AG04450 (cell line): Measurements from ENCODE around the gene SLC39A3. TPM values are rescaled to one million over a fixed set of nuclear protein-coding genes. Genes with fewer than 3 reads are reported as not detected.

Experiments
- CTCF ChIA-PET: fragments of 300-600, 350-600 bp; formaldehyde crosslinking; extraction: SDS; loops from one replicate; lab custom pipeline; 2022; ENCODE audit warnings: antibody characterized with exemption, inconsistent platforms; lab: Charles Lee
- POLR2A ChIA-PET: fragments of 350-600 bp; formaldehyde crosslinking; extraction: SDS; loops from one replicate; lab custom pipeline; 2021; ENCODE audit warnings: antibody characterized with exemption, inconsistent platforms; lab: Yijun Ruan, JAX
- DNase-seq: peaks from one replicate; pipeline ENCODE4 v3.0.0-alpha.2; 2011; ENCODE audit warnings: low read depth, low spot score
- H3K27ac ChIP-seq: one replicate; pipeline ENCODE4 v1.5.1; 2012; ENCODE audit warnings: low read depth, low read length, control low read depth
- H3K27me3 ChIP-seq: one replicate; pipeline ENCODE4 v1.6.0; 2012; ENCODE audit warnings: low read length; ENCODE audit not compliant: control insufficient read depth, insufficient read depth
- H3K4me3 ChIP-seq: 2 replicates; pipeline ENCODE4 v1.5.1; 2011; ENCODE audit warnings: mild to moderate bottlenecking, low read depth, low read length, control low read depth
- H3K9me3 ChIP-seq: 2 replicates; pipeline ENCODE4 v1.5.1; 2012; ENCODE audit warnings: low read length; ENCODE audit not compliant: control insufficient read depth, insufficient read depth
- polyA plus RNA-seq: library from polyadenylated mRNA; depleted of rRNA; stranded (reverse); fragments of >200 nt; gene quantifications from 2 replicates; pipeline ENCODE4 v1.2.3, GENCODE V29; 2011
- TF ChIP-seq, protein P1 (sequence below): IDR thresholded peaks from 2 replicates; pipeline ENCODE4 v1.5.1; 2011; ENCODE audit warnings: low read depth, low read length, control low read depth, inconsistent platforms

Gene SLC39A3
- polyA plus RNA-seq, 1 experiment: 27.9 TPM

DNA sequence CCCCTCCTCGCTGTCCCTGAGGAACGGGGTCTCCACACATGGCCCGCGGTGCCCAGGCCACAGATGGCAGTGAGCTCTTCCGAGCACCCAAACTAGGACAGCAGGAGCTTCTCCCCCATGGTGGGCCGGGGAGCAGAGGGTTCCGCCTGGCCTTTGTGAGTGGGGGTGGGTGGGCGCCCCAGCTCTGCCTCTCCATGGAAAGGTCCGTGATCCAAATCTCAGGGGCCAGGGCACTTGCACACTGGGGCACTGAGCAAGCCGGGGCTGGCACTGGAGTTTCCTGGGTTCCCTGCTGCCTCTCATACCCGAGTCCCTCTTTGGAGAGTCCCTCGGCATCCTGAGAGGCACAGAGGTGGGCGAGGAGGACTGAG is 16.5 kb downstream of the SLC39A3 start:
- no peaks in the 10 kb centered on the region for H3K27me3 ChIP-seq
- TF ChIP-seq, protein P1, sequence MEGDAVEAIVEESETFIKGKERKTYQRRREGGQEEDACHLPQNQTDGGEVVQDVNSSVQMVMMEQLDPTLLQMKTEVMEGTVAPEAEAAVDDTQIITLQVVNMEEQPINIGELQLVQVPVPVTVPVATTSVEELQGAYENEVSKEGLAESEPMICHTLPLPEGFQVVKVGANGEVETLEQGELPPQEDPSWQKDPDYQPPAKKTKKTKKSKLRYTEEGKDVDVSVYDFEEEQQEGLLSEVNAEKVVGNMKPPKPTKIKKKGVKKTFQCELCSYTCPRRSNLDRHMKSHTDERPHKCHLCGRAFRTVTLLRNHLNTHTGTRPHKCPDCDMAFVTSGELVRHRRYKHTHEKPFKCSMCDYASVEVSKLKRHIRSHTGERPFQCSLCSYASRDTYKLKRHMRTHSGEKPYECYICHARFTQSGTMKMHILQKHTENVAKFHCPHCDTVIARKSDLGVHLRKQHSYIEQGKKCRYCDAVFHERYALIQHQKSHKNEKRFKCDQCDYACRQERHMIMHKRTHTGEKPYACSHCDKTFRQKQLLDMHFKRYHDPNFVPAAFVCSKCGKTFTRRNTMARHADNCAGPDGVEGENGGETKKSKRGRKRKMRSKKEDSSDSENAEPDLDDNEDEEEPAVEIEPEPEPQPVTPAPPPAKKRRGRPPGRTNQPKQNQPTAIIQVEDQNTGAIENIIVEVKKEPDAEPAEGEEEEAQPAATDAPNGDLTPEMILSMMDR: no peak
- H3K27ac ChIP-seq: peak overlapping the region; percentile 65
- no peak overlapping the region for H3K4me3 ChIP-seq
- H3K9me3 ChIP-seq: no peaks in the 10 kb centered on the region; the same call in 1 of the 2 replicates
- ChIA-PET CTCF (interaction anchor here (0.5 to 2.1 kb wide), 4 partner anchors 26 to 568 kb away, joined by 3 to 7 read pairs (median 5); no protein-coding TSS in a partner anchor), POLR2A (interaction anchor here (1.0 to 1.6 kb wide), 3 partner anchors 12 to 247 kb away, joined by 3 to 8 read pairs (median 3); partner anchors contain the start of gene SGTA)
- DNase-seq: no peak

DNA sequence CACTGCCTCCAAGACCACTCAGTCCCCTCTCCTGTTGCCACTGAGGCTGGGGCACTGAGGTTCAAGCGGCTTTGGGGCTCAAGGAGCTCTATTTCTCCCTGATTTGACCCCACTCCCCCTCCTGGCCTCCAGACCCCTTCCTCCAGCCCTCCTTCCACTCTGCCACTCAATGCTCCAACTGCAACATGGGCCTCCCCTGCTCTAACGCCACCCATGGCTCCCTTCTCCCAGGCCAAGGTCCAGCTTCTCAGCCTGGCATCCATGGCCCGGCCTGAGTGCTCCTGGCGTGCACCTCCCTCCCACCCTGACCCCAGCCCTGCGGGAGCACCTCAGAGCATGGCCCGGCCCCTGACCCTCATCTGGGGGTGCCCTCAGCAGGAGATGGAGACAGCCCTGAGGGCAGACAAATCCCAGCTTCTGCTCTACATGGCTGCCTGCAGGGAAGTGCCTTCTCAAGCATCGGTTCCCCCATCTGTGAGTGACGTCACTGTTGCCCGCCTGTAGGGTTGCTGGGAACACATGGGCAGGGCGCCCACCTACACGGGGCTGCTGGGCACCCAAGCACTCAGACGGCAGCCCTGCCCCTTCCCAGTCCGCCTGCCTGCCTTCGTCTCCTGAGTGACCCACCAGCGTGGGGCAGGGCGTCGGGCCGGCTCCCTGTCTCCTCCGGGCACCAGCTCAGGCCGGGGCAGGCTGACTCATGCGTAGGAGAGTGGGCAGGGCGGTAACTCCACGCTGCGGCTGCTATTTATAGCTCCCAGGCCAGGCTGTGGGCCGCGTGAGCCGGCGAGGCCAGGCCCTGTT is 17.1 kb downstream of the SLC39A3 start:
- POLR2A ChIA-PET: interaction anchor here (1.0 to 1.6 kb wide), 3 partner anchors 11 to 246 kb away, joined by 3 to 8 read pairs (median 3); partner anchors contain the start of gene SGTA

DNA sequence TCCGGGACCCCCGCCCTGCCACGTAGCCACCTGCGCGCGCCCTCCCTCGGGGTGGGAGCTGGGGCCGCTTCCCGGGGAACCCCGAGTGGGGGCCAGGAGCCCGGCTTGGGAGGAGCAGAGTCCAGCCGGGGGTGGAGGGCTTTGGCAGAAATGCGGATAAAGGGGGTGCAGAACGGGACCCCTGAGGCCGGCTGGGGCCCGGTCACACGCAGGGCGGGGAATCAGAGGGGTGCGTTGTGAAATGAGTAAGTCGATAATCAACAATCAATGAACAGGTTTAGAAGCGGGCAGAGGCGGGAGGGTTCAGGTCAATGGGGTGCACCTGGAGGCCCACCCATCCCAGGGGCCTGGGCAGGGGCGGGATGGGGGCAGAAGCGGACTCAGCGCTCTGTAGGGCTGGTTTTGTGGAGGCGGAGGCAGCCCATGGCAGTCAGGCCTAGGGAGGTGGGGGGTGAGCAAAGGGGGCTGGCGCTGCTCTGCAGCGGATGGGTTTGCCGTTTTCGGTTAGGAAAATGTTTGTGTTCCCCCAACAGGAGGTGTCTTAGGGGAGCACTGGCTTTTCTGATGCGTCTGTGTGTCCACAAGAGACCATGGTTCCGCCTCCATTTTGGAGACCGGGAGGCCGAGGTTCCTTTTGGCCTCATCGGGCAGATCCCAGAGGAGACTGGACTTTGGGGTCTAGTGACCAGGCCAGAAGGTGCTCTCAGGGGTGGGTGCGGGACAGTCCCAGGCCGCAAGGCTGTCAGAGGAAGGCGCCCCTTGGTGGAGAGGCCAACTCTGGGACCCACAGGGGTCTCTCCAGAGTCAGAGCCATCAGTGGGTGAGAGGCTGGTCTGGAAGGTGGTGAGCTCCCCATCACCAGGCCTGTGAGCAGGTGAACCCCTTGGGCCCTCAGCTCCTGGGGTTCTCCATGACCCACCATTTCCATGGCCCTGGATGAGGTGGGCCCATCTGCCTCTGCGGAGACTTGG is 18.0 kb downstream of the SLC39A3 start:
- CTCF ChIA-PET: interaction anchor here (1.1 to 2.1 kb wide), 2 partner anchors 27 to 73 kb away, joined by 6 to 7 read pairs; no protein-coding TSS in a partner anchor
- no peak for DNase-seq

More for the DNA sequence above, 17.1 kb downstream of the SLC39A3 start:
- Histone ChIP-seq H3K4me3 (no peak overlapping the region), H3K27me3 (no peaks in the 10 kb centered on the region), H3K27ac (peak overlapping the region; percentile 65), H3K9me3 (peaks cover under 1% of the 10 kb centered on the region; the same call in 1 of the 2 replicates)
- DNase-seq: no peak
- CTCF ChIA-PET: interaction anchor here (0.7 to 2.1 kb wide), 3 partner anchors 26 to 74 kb away, joined by 3 to 7 read pairs (median 6); no protein-coding TSS in a partner anchor
- TF ChIP-seq, protein P1: no peak

DNA sequence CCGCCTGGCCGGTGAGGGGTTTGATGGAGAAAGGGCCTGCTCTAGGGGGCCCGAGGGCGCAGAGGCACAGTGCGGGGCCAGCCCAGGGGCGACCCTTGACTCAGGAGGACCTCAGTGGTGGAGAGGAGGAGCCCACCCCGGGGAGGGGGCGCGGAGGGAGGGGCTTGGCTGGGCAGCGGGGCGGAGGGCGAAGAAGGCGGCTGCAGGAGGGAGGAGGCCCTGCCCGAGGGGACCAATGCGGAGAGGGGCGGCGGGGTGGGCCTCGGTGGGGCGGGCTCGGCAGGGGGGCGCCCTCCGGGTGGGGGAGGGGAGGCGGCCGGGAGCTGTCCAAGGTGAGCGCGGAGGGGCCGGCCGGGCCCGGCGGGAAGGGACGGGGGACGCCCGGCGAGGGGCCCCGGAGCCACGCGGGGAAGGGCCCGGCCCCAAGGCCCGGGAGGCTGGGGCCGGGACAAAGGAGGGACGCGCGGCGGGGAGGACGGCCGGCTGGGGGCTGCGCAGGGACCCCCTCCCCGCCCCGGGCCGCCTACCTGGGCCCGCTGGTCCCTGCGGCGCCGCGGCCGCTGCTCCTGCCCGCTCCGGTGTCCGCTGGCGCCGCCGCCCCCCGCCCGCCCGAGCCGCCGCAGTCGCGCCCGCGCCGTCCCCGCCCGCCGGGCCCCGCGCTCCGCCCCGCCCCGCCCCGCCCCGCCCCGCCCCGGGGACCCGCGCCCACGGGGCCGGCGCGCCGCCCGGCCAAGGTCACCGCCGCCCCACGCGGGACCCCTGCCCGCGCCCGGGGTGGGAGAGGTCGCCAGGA is 18.8 kb downstream of the SLC39A3 start, which contains the start of gene DIRAS1:
Gene DIRAS1 (minus strand): TSS at position 596 of the 793 bp plus-strand sequence. CDS start 3,566 bp downstream, outside the sequence.
- DNase-seq: no peak
- TF ChIP-seq, protein P1: no peak
- ChIA-PET POLR2A (no interaction called here), CTCF (no interaction called here)
- no peak within 1 kb of the TSS for H3K27ac ChIP-seq
- no peaks in the 10 kb centered on the region for H3K27me3 ChIP-seq
- H3K4me3 ChIP-seq: peak within 1 kb of the TSS; percentile 61
- H3K9me3 ChIP-seq: peaks cover 15% of the 10 kb centered on the region

More for the DNA sequence above, 18.0 kb downstream of the SLC39A3 start:
- peak overlapping the region; percentile 57 for H3K4me3 ChIP-seq
- H3K27me3 ChIP-seq: no peaks in the 10 kb centered on the region
- POLR2A ChIA-PET: interaction anchor here (1.2 to 1.6 kb wide), 2 partner anchors 10 to 245 kb away, joined by 3 to 8 read pairs; no protein-coding TSS in a partner anchor
- peak overlapping the region; percentile 31 for H3K27ac ChIP-seq
- H3K9me3 ChIP-seq: peaks cover 8% of the 10 kb centered on the region; the same call in 1 of the 2 replicates
- TF ChIP-seq, protein P1: no peak
